GM21515 (cell line): ENCODE measurements around the gene TCP10L.
"Not testable (repeated sequence)": the region's sequence is repeated elsewhere in the genome, so short reads cannot be mapped to it uniquely, and the experiment has no call there.

Experiments used
- ATAC-seq: cut with Tn5 transposase; IDR thresholded peaks from one replicate; pipeline ENCODE4 v1.9.1; 2021; ENCODE audit not compliant: unreplicated experiment

TCP10L gene

DNA sequence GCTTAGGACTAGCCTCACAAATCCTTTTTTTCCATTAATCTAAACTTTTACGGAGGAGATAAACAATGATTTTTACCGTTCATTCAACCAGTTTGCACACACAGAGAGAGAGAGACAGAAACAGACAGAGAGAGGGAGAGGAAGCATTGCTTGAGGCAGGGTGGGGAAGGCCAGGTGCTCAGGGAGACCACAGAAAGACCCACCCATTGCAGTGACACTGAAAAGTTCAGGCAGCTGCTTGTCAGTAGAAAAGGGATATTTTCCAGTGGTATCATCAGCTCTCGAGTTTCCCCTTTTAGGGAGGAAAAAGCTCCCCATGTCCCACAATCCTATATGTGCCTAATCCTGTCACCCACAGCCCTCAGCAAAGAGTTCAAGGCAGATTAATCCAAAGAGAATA, 27.2 kb downstream of the TCP10L start:
- ATAC-seq = no peak

DNA sequence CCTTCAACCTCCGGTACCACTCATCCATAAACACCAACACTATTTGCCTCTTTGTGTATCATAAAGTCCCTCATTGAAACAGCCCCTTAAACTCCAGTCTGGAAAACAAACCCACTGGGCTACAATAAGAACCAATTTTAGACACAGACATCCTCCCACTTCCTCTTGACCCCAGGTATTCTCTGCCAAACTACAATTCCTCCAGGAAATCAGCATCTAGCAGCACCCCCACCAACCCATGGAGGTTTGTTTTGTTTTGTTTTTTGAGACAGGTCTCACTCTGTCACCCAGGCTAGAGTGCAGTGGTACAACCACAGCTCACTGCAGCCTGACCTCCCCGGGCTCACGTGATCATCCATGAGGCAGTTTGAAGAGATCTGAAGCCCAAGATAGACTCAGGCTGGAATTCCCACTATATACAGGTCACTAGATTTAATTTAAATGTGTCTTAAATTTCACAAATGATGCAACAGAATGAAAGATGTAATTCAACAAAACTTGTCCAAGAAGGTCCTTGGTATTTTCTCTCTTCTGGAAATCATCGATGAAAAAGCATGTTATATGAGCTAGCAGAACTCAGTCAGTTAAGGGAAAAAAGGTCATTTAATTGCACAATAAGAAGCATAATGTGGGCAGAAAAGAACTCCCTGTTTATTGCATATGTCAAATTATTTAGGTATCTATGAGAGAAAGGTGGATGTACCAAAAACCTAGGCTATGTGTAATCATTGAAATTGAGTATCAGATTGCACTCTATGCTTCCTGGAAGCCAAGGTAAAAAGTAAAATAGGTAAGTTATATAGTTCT, 30.3 kb downstream of the TCP10L start:
- no peak for ATAC-seq

DNA sequence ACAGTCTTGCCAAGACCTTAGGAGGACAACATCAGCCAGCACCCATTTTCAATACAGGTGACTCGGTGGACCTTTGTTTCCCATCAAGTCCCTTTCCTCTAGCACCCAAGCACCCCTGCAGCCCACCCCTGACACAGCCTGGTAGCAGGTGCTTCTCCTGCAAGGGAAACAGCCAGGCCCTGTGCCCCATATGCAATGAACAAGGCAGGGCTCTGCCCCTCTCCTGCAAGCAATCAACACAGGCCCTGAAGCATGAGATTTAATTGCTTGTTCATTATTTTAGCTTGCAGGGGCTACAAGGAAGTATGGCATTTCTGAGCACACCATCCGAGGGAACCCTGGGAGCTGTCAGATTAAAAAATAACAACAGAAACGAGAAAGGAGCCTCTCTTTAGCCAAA, 35.4 kb downstream of the TCP10L start:
- ATAC-seq = no peak

DNA sequence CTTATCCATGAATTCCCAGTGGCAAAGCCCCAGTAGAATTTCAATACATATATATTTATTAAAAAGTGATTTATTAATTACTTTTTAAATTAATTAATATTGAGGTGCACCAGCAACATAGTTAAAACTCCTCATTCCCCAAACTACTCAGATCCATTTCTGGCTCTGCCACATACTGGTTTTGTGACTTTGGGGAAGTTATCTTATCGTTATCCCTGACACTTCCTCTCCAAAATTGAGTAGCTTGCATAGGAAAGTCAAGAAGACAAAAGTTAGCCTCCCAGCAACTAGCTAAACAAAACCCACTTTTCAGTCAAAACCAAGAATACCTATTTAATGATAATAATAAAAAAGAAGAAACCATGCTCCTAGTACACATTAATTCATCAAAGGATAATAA, 35.9 kb downstream of the TCP10L start:
- no peak for ATAC-seq

DNA sequence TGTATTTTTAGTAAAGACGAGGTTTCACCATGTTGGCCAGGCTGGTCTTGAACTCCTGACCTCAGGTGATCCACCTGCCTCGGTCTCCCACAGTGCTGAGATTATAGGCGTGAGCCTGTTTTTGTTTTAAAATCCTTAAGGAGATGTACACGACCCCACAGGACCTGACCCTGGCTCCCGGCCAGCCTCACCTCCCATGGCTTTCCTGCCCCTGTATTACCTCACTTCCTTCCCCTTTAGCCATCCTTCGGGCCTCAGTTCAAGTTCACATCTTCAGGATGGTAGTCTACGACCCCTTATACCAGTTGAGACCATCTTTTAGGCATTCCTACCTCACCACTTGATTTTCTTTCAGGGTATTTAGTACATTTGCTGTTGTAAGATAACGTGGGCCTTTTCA, 36.3 kb downstream of the TCP10L start:
- ATAC-seq = no peak

DNA sequence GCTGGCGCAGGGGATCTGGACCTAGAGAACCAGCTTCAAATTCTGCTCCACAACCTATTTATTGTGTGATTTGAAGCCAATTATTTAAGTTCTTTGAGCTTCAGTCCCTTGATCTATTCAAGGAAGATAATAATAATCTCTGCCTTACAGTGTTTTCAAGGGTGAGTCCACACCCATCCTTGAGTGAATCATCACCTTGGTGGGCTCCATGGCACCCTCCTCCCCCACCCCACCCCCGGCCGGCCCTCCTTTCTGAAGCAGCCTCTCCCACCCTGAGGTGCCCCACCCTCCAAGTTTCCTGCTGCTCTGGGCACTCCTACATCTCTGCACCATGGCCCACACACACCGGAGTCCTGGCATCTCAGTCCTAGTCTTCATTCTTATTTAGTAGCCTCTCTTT, 38.3 kb downstream of the TCP10L start:
- ATAC-seq = no peak

DNA sequence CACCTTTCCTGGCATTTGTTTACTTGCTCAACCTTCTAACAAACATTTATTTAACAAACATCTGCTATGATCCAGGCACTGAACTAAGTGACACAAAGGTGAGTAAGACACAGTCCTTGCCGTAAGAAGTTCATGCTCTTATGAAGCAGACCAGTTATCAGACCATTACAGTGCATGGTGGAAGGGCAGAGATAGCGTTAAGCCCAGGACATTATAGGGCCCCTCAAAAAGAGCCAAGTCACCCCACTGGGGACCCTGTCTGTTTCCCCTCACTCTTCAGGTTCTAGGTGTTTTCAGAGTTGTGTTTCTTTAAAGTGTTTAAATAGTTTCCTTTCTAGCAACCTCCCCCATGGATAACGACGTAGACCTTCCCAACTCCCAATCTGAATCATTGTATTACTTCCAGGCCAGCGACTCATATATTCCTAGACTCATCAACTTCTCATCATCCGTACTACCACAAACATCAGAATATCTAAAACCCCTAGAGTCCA, 39.3 kb downstream of the TCP10L start:
- no peak for ATAC-seq

DNA sequence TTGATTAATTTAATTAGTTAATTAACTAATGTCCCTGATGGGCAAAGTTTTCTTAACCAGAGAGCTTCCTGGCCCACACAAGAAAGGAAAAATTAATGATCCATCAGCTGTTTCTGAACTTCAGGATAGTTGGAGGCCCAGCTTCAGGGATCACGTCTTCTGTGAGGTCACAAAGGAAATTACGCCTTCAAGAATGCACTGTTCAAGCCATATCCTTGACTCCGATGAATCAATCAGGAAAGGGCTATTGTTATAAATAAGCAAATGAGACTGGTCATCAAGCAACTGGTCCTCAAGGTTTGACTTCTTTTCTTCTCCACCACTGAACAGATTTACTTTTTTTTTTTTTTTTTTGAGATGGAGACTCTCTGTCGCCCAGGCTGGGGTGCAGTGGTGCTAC, 40.6 kb downstream of the TCP10L start:
- no peak for ATAC-seq

DNA sequence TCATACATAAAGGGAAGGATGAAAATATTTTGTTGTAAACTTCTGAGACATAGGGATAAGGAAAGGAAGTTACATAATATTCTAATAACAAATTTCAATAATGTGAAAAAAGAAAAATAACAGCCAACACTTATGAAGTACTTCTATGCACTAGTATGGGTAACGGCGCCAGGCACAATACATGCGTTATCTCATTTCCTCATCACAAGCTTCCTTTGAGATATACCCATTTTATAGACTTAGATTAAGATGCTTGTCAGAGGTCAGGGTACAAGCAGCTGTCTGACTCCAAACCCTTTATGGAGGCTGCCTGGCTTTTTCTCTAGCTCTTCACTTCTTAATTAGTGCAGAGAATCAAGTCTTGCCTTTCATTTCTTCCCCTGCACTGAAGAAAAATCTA, 41.3 kb downstream of the TCP10L start:
- ATAC-seq = no peak

DNA sequence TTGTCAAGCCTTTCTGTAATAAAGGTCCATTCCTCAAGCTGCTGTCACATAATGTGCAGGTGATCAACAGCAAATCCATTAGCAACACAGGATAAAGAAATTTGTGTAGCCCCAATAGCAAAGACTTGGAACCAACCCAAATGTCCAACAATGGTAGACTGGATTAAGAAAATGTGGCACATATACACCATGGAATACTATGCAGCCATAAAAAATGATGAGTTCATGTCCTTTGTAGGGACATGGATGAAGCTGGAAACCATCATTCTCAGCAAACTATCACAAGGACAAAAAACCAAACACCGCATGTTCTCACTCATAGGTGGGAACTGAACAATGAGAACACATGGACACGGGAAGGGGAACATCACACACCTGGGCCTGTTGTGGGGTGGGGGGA, 42.3 kb downstream of the TCP10L start:
- ATAC-seq = not testable (repeated sequence)

DNA sequence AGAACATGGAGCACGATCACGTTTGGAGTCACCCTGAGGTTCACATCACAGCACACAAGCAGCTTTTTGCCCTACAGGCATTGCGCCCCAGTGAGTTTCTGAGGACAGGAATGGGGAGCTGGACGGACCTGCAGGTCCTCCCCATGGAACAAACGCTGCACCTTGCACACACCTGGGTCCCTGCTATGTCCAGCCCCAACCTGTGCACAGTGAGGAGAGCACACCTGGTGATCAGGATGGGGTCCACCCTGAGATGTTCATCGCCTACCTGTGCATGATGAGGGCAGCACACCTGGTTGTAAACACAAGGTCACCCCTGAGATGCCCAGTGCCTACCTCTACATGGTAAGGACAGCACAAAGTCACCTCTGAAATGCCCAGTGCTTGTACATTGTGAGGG, 45.9 kb downstream of the TCP10L start:
- no peak for ATAC-seq

DNA sequence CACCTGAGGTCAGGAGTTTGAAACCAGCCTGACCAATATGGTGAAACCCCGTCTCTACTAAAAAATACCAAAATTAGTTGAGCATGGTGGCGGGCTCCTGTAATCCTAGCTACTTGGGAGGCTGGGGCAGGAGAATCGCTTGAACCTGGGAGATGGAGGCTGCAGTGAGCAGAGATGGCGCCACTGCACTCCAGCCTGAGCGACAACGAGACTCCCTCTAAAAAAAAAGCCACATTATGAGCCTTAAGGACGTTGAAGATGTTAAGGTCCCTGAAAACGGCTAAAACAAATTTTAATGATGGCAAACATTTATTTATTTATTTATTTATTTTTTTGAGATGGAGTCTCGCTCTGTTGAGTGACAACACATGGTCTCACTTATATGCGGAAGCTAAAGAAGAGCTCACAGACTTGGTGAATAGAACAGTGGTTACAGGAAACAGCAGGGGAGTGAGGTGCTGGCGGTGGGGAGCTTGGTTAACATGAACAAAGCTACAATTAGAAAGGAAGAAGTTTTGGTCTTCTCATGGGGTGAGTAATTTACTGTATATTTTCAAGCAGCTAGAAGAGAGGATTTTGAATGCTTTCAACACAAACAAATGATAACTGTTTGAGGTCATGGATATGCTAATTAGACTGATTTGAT, 47.1 kb downstream of the TCP10L start:
- no peak for ATAC-seq

DNA sequence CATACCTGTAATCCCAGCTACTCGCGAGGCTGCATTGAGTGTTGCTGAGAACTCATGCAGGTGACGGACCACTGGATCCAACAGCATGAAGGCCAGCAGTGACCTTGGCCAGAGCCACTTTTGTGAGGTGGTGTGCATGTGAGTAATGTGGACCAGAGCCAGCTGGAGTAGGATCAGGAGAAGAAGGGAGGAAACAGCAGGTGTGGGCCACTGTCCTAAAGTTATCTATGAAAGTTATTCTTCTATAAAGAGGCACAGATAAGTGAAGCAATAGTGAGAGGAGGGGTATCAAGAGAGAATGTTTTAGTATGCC, 47.8 kb downstream of the TCP10L start:
- no peak for ATAC-seq

DNA sequence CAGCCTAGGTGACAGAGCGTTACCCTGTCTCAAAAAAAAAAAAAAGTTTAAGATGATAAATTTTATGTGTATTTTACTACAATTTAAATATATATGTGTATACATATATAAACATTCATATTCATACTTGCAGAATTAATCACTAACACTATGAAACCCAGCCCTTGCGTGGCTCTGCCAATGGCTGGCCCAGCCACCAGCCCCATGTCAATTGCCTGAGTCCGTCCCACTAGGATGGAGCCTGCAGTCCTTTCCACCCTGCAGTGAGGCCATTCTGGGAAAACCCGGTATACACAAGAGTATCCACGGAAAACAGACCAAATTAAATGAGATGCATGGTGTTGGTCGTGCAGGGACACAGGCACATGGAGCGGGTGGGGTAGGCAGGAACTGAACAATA, 49.7 kb downstream of the TCP10L start:
- no peak for ATAC-seq

DNA sequence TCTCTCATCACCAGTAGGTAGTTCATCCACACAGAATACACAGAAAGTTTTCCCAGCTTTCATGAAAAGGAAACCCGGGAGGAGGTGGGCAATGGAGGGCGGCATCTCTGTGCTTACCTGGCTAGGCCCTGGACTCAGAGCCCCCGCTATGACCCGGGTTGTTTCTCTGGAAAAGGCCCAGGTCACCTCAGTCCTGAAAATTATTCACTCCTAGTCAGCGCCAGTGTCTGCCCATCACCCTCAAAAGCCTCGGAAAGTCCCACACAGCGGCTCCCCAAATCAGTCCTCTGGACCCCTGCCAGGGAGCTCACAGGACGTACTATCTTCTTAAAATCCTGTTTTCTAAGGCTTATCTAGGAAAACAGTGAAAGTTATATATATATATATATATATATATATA, 51.2 kb downstream of the TCP10L start:
- ATAC-seq = no peak

DNA sequence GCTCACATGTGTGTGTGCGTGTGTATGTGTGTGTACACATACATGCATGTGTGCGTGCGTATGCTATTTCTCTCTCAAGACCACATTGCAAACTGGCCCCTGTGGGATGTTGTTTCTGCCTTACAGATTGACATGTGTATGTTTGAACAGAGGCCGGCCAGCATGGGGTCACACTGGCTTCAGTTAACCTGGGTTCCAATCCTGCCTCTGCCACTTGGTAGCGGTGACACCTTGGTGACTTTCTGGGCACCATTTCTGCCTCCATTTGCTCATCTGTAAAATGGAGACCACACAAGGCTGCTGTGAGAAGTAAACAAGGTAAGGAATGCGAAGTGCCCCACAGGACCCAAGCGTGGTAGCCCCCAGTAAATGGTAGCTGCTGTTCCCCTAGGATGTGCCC, 51.7 kb downstream of the TCP10L start:
- no peak for ATAC-seq

DNA sequence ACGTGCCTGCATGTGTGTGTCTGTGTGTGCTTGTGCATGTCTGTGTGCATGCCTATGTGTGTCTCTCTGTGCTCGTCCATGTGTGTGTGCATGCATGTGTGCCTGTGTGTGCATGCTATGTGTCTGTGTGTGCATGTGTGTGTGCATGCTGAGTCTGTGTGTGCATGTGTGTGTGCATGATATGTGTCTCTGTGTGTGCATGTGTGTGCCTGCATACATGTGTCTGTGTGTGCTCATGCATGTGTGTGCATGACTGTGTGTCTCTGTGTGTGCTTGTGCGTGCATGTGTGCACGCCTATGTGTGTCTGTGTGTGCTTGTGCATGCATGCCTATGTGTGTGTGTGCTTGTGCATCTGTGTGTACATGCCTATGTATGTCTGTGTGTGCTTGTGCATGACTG, 52.3 kb downstream of the TCP10L start:
- no peak for ATAC-seq

DNA sequence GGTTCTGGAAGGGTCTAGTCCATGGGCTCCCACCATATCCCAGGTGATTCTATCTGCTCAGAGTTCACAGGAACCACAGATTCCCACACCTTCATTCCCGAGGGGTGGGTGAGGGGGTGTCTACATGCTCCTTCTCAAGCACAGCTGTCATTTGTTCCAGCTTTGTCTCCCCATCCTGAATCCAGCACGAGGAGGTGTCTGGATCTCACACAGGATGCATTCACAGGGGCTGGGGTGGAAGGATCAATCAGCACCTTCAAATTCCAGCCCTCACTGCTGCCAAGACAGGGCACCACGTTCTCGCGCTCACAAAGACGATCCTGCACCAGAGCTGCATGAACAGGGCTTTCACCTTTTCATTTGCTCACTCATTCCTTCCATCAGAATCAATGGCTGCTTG, 52.7 kb downstream of the TCP10L start:
- no peak for ATAC-seq

DNA sequence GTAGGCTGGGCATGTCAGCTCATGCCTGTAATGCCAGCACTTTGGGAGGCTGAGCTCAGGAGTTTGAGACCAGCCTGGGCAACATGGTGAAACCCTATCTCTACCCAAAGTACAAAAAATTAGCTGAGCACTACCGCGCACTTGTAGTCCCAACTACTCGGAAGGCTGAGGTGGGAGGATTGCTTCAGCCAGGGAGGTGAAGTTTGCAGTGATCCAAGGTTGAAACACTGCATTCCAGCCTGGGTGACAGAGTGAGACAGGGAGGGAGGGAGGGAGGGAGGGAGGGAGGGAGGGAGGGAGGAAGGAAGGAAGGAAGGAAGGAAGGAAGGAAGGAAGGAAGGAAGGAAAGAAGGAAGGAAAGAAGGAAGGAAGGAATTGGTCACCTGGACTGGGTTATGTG, 53.8 kb downstream of the TCP10L start:
- not testable (repeated sequence) for ATAC-seq

DNA sequence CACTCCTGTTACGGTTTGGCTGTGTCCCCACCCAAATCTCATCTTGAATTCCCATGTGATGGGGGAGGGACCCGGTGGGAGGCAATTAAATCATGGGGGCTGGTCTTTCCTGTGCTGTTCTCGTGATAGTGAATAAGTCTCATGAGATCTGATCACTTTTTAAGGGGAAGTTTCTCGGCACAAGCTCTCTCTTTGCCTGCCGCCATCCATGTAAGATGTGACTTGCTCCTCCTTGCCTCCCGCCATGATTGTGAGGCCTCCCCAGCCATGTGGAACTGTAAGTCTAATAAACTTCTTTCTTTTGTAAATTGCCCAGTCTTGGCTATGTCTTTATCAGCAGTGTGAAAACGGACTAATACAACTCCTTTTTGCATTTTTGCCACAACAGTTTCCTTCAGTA, 54.5 kb downstream of the TCP10L start:
- not testable (repeated sequence) for ATAC-seq

DNA sequence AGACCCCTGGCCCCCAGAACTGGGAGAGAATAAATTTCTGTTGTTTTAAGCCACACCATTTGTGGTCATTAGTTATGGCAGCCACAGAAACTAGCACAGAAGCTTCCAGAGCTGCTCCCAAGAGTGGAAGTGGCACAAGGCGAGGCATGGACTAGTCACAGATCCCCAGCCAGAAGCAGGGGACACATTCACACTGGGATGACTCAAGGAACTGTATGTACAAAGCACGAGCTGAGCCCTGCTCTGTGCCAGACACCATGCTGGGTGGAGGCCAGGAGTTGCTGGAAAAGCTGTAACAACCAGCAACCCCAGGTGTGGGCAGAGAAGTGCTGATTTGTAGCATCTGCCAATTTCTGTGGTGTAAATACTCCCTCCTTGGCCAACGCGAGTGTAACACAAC, 55.6 kb downstream of the TCP10L start:
- no peak for ATAC-seq

DNA sequence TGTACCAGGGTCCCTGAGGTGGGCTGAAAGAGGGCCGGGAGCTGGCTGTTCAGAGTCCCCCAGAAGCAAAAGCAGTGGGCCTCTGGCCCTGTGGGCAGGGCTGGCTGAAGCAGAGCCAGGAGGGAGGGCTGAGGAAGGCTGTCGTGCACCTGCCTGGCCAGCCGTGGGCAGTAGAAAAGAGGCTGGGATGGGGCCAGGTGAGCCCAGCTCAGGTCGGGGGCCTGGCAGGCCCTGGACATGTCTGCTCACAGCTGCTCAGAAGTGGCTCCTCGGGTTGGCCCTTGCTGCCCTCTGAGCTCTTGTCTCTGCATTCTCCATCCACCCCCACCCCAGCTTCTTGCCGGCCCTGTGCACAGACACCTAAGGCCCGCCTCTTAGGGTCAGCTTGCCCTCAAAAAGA, 60.0 kb downstream of the TCP10L start:
- ATAC-seq = no peak
